GM18526 (cell line): ENCODE results near the gene SIRT2.

Source experiments
- POLR2A ChIP-seq: IDR thresholded peaks from 3 replicates; pipeline ENCODE4 v1.6.1; 2011; ENCODE audit not compliant: insufficient read length; ENCODE audit errors: extremely low read depth

Gene SIRT2

DNA sequence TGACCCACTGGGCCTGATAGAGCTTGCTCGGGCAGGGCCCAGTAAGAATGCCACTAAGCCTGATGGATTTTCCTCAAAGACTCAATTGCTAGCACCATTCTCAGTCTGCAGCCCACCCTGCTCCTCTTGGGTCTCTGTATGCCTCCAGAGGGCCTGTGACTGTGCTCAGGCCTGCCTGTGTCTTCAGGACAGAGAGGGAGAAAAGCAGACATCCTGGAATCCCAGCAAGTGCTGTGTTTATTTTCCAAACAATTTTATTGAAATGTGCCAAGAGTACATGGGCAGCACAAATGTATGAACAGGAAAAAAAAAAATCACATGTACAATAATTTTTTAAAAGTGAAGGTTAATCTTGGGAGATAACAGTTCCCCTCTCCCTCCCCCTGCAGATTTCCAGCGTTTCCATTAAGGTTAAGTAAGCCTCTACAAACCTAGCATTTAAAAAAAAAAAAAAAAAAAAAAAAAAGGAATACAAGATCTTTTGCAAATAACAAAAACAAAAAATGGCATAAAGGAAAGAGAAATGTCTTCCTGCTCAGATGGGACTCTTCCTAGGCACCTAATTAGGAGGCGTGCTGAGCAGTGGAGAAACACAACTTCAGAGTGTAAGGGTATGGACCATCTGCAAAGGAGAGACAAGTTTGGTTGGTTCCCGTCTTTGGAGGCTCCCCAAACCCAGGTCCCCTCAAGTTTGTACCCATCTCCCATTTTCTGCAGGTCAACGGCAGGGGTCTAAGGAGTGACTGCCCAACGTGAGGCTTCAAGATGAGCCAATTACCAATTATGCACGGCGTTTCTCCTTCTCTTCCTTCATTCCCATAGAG is 63.0 kb downstream of the SIRT2 start:
- no peak for TF ChIP-seq POLR2A

DNA sequence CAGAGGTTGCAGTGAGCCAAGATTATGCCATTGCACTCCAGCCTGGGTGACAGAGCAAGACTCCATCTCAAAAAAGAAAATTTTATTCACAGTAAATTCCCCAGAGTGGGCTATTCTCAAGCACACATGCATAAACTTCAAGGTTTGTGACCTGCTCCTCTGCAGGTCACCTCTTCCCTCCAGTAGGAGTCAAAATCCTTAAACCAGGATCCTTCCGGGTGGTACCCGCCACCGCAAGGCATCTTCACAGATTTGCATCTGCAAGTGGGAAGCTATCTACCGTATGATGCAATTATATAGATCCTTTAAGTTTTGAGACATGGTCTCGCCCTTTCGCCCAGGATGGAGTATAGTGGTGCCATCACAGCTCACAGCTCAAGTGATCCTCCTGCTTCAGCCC is 64.8 kb downstream of the SIRT2 start:
- no peak for TF ChIP-seq POLR2A

DNA sequence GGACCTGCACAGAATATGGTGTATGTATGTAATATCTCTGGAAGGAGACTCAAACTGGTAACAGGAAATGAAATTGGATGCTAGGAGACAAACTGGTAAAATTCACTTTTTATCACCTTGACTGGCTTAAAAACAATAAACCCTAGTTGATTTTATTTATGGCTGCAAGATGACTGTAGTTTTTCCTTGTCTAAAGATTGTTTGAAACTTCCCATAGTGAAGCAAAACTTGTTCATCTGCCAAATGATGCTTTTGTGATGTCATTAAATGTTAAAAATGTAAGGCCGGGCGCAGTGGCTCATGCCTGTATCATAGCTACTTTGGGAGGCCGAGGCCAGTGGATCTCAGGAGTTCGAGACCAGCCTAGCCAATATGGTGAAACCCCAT is 65.3 kb downstream of the SIRT2 start:
- no peak for TF ChIP-seq POLR2A

DNA sequence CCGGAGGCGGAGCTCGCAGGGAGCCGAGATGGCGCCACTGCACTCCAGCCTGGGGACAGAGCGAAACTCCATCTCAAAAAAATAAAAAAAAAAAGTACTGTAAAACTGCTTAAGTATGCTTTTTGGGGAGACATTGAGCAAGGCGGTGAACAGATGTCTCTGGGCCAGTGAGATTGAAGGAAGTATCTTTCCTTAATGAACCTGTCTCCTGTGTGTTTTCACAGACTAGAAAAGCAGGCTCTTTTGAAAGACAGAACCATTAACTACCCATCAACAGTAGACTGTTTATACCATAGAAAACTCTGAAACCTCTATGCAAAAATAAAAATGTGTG is 66.4 kb downstream of the SIRT2 start:
- TF ChIP-seq POLR2A: no peak

DNA sequence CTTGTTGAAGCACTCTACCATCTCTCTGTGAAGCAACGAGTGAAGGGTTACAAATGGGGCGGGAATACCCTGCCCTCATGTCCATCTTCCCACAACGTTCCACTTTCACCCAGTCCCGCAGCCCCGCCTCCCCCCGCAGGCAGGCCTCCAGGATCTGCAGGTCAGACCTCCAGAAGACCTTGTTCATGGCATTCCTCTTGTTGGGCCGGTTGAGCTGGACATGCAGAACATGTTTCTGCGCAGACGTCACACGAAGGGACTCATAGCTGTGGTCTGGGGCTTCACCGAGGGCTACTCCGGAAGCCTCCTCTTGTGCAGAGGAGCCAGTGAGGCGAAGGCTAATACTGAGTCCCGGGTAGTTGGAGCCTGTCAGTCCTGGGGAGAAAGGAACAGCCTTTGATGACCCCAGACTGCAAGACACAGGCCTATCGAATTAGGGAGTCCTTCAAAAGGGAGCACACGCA is 68.2 kb downstream of the SIRT2 start:
- TF ChIP-seq POLR2A: no peak

DNA sequence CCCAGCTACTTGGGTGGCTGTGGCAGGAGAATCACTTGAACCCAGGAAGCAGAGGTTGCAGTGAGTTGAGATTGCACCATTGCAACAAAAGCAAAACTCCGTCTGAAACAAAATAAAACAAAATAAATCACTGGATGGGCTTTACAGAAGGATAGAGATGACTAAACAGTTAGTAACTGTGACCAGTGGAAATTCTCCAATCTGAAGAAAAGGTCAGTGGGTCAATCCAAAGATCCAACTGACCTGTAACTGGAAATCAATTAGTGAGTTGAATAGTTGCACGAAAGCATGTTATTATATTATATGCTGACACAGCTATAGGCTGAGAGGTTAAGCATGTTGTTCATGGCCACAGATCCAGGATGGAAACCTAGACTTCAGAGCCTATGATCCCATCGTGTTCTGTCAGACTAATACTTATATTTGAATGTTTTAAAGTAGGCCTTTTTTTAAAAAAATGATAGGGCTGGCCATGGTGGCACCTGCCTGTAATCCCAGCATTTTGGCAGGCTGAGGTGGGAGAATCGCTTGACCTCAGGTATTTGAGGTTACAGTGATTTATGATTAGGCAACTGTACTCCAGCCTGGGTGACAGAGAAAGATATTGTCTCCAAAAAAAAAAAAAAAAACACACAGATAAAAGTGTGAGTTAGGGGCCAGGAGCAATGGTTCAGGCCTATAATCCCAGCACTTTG is 69.2 kb downstream of the SIRT2 start:
- TF ChIP-seq POLR2A: no peak
